ENCODE measurements around the gene UBE2E1.
"Not testable (repeated sequence)": the region's sequence is repeated elsewhere in the genome, so short reads cannot be mapped to it uniquely, and the experiment has no call there.

The UBE2E1 gene

DNA sequence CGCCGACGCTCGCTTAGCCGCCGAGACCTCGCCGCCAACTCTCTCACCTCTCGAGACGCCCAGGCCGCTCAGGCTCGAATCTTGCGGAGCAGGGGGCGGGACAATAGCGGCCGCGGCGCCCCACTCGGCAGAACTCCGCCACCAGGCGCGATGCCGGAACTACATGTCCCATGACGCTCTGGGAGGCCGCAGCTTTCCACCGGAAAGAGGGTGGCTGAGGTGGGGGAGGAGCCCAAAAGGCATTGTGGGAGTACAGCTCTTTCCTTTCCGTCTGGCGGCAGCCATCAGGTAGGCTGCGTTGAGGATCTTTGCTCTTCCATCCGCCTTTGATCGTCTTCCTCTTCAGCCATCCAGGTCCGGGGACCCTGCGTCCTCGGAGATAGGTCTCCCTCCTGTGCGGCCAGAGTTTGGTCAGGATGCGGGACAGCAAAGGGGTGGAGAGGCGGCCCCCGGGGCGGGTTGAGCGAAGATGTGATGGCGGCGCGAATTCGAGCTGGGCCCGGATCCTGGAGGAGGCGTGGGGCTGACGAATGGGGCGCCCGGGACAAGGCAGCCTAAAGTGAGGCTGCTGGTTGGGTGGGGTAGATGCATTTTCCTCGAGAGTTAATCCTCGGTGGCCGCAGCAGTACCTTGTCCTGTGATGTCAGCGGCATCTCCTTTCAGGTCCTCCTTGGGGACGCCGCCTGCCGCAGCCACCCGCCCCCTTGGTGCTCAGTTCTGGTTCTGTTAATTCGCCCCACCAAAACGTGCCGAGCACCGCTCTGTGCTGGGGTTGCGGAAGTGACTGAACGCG lies 111.3 kb downstream of the UBE2E1 start, which contains the start of the genes NKIRAS1 and RPL15:
Gene NKIRAS1 (minus strand): TSS at position 105 of the 793 bp plus-strand sequence. CDS start 6,086 bp downstream, outside the sequence.
Gene RPL15 (plus strand): TSS at position 247 of the 793 bp plus-strand sequence. CDS start 728 bp downstream, outside the sequence.
- DNase-seq (ENCODE audit: low spot score): peak; percentile 93
- in situ Hi-C loops (cut with MboI; ENCODE audit: low pct_unique_long_range_greater_than_20kb, low sequenced_read_pairs, unreplicated experiment): no loop called here
- TF ChIP-seq CTCF (IDR thresholded peaks at IDR 0.05; ENCODE audit: extremely low read depth, insufficient read depth, missing control alignments): no peak

GRCh38 chr3:23917679-23918303 lies 112.0 kb downstream of the UBE2E1 start:
- in situ Hi-C loops (cut with MboI; ENCODE audit: low pct_unique_long_range_greater_than_20kb, low sequenced_read_pairs, unreplicated experiment); DNase-seq (ENCODE audit: low spot score): not testable (repeated sequence)

DNA sequence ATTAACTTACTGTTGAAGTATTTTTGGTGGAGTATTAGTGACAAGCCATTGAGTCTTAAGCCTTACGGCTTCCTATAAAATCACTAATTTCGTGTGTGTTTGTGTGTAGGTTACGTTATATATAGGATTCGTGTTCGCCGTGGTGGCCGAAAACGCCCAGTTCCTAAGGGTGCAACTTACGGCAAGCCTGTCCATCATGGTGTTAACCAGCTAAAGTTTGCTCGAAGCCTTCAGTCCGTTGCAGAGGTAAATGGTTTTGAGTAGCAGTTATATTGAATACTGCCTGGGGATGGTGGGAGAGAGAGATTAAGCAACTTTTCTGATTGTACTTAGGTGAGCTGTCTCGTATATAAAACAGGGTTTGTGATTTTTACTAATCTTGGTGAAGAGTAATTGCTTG lies 112.6 kb downstream of the UBE2E1 start:
- in situ Hi-C loops (cut with MboI; ENCODE audit: low pct_unique_long_range_greater_than_20kb, low sequenced_read_pairs, unreplicated experiment); DNase-seq (ENCODE audit: low spot score): not testable (repeated sequence)

DNA sequence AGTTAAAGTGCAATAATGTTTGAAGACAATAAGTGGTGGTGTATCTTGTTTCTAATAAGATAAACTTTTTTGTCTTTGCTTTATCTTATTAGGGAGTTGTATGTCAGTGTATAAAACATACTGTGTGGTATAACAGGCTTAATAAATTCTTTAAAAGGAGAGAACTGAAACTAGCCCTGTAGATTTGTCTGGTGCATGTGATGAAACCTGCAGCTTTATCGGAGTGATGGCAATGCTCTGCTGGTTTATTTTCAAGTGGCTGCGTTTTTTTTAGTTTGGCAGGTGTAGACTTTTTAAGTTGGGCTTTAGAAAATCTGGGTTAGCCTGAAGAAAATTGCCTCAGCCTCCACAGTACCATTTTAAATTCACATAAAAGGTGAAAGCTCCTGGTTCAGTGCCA lies 113.9 kb downstream of the UBE2E1 start:
- no peak for DNase-seq (ENCODE audit: low spot score)
- TF ChIP-seq CTCF (IDR thresholded peaks at IDR 0.05; ENCODE audit: extremely low read depth, insufficient read depth, missing control alignments): no peak
- in situ Hi-C loops (cut with MboI; ENCODE audit: low pct_unique_long_range_greater_than_20kb, low sequenced_read_pairs, unreplicated experiment): no loop called here

- no peak for TF ChIP-seq CTCF (IDR thresholded peaks at IDR 0.05; ENCODE audit: extremely low read depth, insufficient read depth, missing control alignments)
- in situ Hi-C loops (cut with MboI; ENCODE audit: low pct_unique_long_range_greater_than_20kb, low sequenced_read_pairs, unreplicated experiment): no loop called here
- no peak for DNase-seq (ENCODE audit: low spot score)
Measured at GRCh38 chr3:23920151-23920655, 114.4 kb downstream of the UBE2E1 start.

DNA sequence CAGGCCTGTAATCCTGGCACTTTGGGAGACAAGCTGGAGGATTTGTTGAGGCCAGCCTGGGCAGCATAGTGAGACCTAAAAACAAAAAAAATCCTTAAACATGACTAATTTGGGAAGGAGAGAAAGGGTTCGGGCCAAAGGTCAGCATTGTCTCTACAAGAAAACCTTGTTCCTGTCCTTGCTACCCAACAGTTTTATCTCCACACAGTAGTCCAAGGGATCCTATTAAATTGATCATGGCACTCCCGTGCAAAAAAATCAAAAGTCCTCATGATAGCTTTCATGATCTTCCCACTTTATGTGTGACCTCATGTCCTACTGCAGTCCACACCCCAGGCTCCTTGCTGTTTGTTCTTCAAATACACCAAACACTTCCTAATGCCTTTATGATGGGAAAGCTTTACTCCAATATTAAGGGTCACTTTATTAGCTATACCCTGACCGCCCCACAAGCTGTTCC lies 115.3 kb downstream of the UBE2E1 start:
- in situ Hi-C loops (cut with MboI; ENCODE audit: low pct_unique_long_range_greater_than_20kb, low sequenced_read_pairs, unreplicated experiment): no loop called here
- no peak for DNase-seq (ENCODE audit: low spot score)
- TF ChIP-seq CTCF (IDR thresholded peaks at IDR 0.05; ENCODE audit: extremely low read depth, insufficient read depth, missing control alignments): no peak

- in situ Hi-C loops (cut with MboI; ENCODE audit: low pct_unique_long_range_greater_than_20kb, low sequenced_read_pairs, unreplicated experiment): no loop called here
- no peak for DNase-seq (ENCODE audit: low spot score)
- TF ChIP-seq CTCF (IDR thresholded peaks at IDR 0.05; ENCODE audit: extremely low read depth, insufficient read depth, missing control alignments): no peak
Measured at GRCh38 chr3:23923786-23924185, 118.0 kb downstream of the UBE2E1 start.

Data from GM13977 (cell line).